Measurements from ENCODE around the gene NXNL1.
A peak's percentile ranks its signal among the peaks of the same experiment; 100 is the strongest.

Gene NXNL1

GRCh38 chr19:17450264-17451075 is 10.3 kb downstream of the NXNL1 start:
- no peaks in the 10 kb centered on the region for H3K79me2 ChIP-seq (ENCODE audit: control insufficient read depth, insufficient read depth, low read length)
- WGBS (ENCODE audit: extremely low coverage, insufficient coverage, low lambda C conversion rate): no CpG with 5 or more reads among the region's 8 CpGs
- no peak overlapping the region for H3K4ac ChIP-seq (ENCODE audit: low read depth, low read length)
- no peak overlapping the region for H2BK120ac ChIP-seq (ENCODE audit: low read depth, low read length)
- no peak overlapping the region for H3K4me3 ChIP-seq (ENCODE audit: low read length)
- no peak overlapping the region for H3K56ac ChIP-seq (ENCODE audit: low read length)
- H3K27ac ChIP-seq (ENCODE audit: low read depth, low read length): no peak overlapping the region
- no peaks in the 10 kb centered on the region for H3K36me3 ChIP-seq (ENCODE audit: control insufficient read depth, insufficient read depth, low read length)
- H3K9ac ChIP-seq (ENCODE audit: low read length): no peak overlapping the region
- no peak overlapping the region for H3K4me2 ChIP-seq (ENCODE audit: low read length)
- no peak overlapping the region for H4K5ac ChIP-seq (ENCODE audit: low read length)
- no peak overlapping the region for H2BK15ac ChIP-seq (replicated peaks; ENCODE audit: low read depth)
- H3K4me1 ChIP-seq (ENCODE audit: control insufficient read depth, low read depth, low read length): no peaks in the 10 kb centered on the region
- H3K27me3 ChIP-seq (ENCODE audit: insufficient read depth, low read length, poor library complexity): peaks cover 7% of the 10 kb centered on the region
- no peak overlapping the region for H2BK5ac ChIP-seq (ENCODE audit: low read length)
- H2AK5ac ChIP-seq (ENCODE audit: low read length): no peak overlapping the region
- H4K8ac ChIP-seq (ENCODE audit: low read depth, low read length): no peak overlapping the region
- no peak for DNase-seq
- no peak overlapping the region for H3K23ac ChIP-seq (ENCODE audit: low read length)
- no peaks in the 10 kb centered on the region for H3K79me1 ChIP-seq (ENCODE audit: low read length)
- H3K18ac ChIP-seq (ENCODE audit: low read length): no peak overlapping the region

DNA sequence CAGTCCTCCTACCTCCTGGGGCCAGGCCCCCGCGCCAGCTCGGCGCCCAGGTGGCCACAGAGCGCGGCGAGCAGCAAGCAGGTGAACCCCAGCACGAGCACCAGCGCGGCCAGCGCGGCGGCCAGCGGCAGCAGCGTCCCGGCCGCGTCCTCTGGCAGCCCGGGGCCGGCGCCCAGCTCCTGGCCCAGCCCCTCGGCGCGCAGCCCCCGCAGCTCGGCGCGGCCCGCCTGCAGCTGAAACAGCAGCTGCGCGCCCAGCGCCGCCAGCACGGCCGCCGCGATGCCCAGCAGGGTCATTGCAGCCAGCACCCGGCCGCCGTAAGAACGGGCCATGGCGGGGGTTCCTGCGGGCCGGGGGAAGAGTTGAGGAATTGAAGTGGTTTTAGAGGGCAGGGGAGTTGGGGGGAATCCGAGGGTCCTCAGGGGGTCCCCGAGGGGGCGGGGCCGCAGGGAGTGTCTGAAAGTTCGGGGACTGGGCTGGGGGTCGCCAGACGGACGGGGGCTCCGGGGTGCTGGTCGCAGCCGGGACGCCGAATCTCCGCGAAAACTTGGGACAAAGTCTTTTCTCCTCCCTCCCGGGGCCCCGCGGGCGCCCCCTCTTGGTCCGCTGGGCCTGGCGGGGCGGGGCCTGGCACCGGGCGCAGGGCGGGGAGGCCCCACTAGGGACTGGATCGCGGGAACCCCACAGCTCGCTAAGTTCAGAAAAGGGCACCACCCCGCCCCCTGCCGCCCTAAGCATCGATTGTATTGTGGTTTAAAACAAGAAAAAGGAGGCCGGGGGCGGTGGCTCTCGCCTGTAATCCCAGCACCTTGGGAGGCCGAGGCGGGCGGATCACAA is 12.4 kb downstream of the NXNL1 start, which contains the start of gene TMEM221:
TSS of gene TMEM221 (minus strand) at position 538 of the 837 bp plus-strand sequence. CDS start at position 332, 206 bp downstream.
- DNase-seq: peak; percentile 66
- H3K23ac ChIP-seq (ENCODE audit: low read length): no peak within 1 kb of the TSS
- no peak within 1 kb of the TSS for H3K4ac ChIP-seq (ENCODE audit: low read depth, low read length)
- no peak within 1 kb of the TSS for H4K8ac ChIP-seq (ENCODE audit: low read depth, low read length)
- peak within 1 kb of the TSS; percentile 17 for H3K4me3 ChIP-seq (ENCODE audit: low read length)
- no peak within 1 kb of the TSS for H2BK15ac ChIP-seq (replicated peaks; ENCODE audit: low read depth)
- peak within 1 kb of the TSS; percentile 78 for H3K56ac ChIP-seq (ENCODE audit: low read length)
- H3K9ac ChIP-seq (ENCODE audit: low read length): peak within 1 kb of the TSS; percentile 53
- no CpG with 5 or more reads among the region's 81 CpGs for WGBS (ENCODE audit: extremely low coverage, insufficient coverage, low lambda C conversion rate)
- peak within 1 kb of the TSS; percentile 72 for H3K18ac ChIP-seq (ENCODE audit: low read length)
- H3K27ac ChIP-seq (ENCODE audit: low read depth, low read length): no peak within 1 kb of the TSS
- H3K79me1 ChIP-seq (ENCODE audit: low read length): no peaks in the 10 kb centered on the region
- H3K4me2 ChIP-seq (ENCODE audit: low read length): peak within 1 kb of the TSS; percentile 43
- no peak within 1 kb of the TSS for H4K5ac ChIP-seq (ENCODE audit: low read length)
- H2BK5ac ChIP-seq (ENCODE audit: low read length): no peak within 1 kb of the TSS
- H3K4me1 ChIP-seq (ENCODE audit: control insufficient read depth, low read depth, low read length): no peaks in the 10 kb centered on the region
- peaks cover 2% of the 10 kb centered on the region for H3K27me3 ChIP-seq (ENCODE audit: insufficient read depth, low read length, poor library complexity)
- H3K79me2 ChIP-seq (ENCODE audit: control insufficient read depth, insufficient read depth, low read length): no peaks in the 10 kb centered on the region
- H3K36me3 ChIP-seq (ENCODE audit: control insufficient read depth, insufficient read depth, low read length): no peaks in the 10 kb centered on the region
- no peak within 1 kb of the TSS for H2BK120ac ChIP-seq (ENCODE audit: low read depth, low read length)
- H2AK5ac ChIP-seq (ENCODE audit: low read length): no peak within 1 kb of the TSS

- Histone ChIP-seq H3K79me2 (ENCODE audit: control insufficient read depth, insufficient read depth, low read length) (no peaks in the 10 kb centered on the region), H3K4me3 (ENCODE audit: low read length) (no peak overlapping the region), H2BK5ac (ENCODE audit: low read length) (no peak overlapping the region), H2BK120ac (ENCODE audit: low read depth, low read length) (no peak overlapping the region), H3K79me1 (ENCODE audit: low read length) (no peaks in the 10 kb centered on the region), H4K5ac (ENCODE audit: low read length) (no peak overlapping the region), H2AK5ac (ENCODE audit: low read length) (no peak overlapping the region), H3K36me3 (ENCODE audit: control insufficient read depth, insufficient read depth, low read length) (no peaks in the 10 kb centered on the region), H3K4ac (ENCODE audit: low read depth, low read length) (no peak overlapping the region), H4K8ac (ENCODE audit: low read depth, low read length) (no peak overlapping the region), H3K23ac (ENCODE audit: low read length) (no peak overlapping the region), H3K27me3 (ENCODE audit: insufficient read depth, low read length, poor library complexity) (peaks cover 2% of the 10 kb centered on the region), H3K9ac (ENCODE audit: low read length) (peak overlapping the region; percentile 53), H2BK15ac (replicated peaks; ENCODE audit: low read depth) (no peak overlapping the region), H3K56ac (ENCODE audit: low read length) (peak overlapping the region; percentile 78), H3K4me2 (ENCODE audit: low read length) (peak overlapping the region; percentile 43), H3K4me1 (ENCODE audit: control insufficient read depth, low read depth, low read length) (no peaks in the 10 kb centered on the region), H3K27ac (ENCODE audit: low read depth, low read length) (no peak overlapping the region), H3K18ac (ENCODE audit: low read length) (no peak overlapping the region)
- DNase-seq: no peak
- WGBS (ENCODE audit: extremely low coverage, insufficient coverage, low lambda C conversion rate): no CpG with 5 or more reads among the region's 5 CpGs
These were observed 13.0 kb downstream of the NXNL1 start for GRCh38 chr19:17447704-17448130.

DNA sequence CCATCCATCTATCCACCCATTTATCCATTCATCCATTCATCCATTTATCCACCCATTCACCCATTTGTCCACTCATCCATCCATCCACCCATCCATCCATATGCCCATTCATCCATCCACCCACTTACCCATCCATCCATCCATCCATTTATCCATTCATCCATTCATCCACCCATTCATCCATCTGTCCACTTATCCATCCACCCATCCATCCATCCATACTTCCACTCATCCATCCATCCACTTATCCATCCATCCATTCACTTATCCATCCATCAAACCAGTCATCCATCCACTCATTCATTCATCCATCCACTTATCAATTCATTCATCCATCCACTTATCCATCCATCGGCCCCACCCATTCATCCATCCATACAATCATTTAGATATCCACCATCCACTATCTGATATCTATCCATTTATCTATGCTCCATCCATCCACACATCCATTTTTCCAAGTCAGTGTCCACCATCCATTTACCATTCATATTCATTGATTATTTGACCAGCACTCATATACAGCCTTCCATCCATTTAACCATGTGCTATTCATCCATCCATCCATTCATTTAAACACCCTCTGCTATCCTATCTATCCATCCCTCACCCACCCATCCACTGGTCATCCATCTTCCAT is 15.1 kb downstream of the NXNL1 start:
- H2AK5ac ChIP-seq (ENCODE audit: low read length): no peak overlapping the region
- H2BK5ac ChIP-seq (ENCODE audit: low read length): no peak overlapping the region
- no peak overlapping the region for H3K4me3 ChIP-seq (ENCODE audit: low read length)
- peaks cover 2% of the 10 kb centered on the region for H3K27me3 ChIP-seq (ENCODE audit: insufficient read depth, low read length, poor library complexity)
- H3K56ac ChIP-seq (ENCODE audit: low read length): no peak overlapping the region
- no peaks in the 10 kb centered on the region for H3K79me2 ChIP-seq (ENCODE audit: control insufficient read depth, insufficient read depth, low read length)
- no peak for DNase-seq
- H2BK15ac ChIP-seq (replicated peaks; ENCODE audit: low read depth): no peak overlapping the region
- no peak overlapping the region for H3K9ac ChIP-seq (ENCODE audit: low read length)
- H3K4ac ChIP-seq (ENCODE audit: low read depth, low read length): no peak overlapping the region
- no peak overlapping the region for H2BK120ac ChIP-seq (ENCODE audit: low read depth, low read length)
- no peaks in the 10 kb centered on the region for H3K36me3 ChIP-seq (ENCODE audit: control insufficient read depth, insufficient read depth, low read length)
- H3K18ac ChIP-seq (ENCODE audit: low read length): no peak overlapping the region
- H4K8ac ChIP-seq (ENCODE audit: low read depth, low read length): no peak overlapping the region
- H4K5ac ChIP-seq (ENCODE audit: low read length): no peak overlapping the region
- 100% methylated on average over 1 of the region's 1 CpG for WGBS (ENCODE audit: extremely low coverage, insufficient coverage, low lambda C conversion rate)
- H3K79me1 ChIP-seq (ENCODE audit: low read length): no peaks in the 10 kb centered on the region
- H3K27ac ChIP-seq (ENCODE audit: low read depth, low read length): no peak overlapping the region
- no peak overlapping the region for H3K23ac ChIP-seq (ENCODE audit: low read length)
- no peaks in the 10 kb centered on the region for H3K4me1 ChIP-seq (ENCODE audit: control insufficient read depth, low read depth, low read length)
- no peak overlapping the region for H3K4me2 ChIP-seq (ENCODE audit: low read length)

DNA sequence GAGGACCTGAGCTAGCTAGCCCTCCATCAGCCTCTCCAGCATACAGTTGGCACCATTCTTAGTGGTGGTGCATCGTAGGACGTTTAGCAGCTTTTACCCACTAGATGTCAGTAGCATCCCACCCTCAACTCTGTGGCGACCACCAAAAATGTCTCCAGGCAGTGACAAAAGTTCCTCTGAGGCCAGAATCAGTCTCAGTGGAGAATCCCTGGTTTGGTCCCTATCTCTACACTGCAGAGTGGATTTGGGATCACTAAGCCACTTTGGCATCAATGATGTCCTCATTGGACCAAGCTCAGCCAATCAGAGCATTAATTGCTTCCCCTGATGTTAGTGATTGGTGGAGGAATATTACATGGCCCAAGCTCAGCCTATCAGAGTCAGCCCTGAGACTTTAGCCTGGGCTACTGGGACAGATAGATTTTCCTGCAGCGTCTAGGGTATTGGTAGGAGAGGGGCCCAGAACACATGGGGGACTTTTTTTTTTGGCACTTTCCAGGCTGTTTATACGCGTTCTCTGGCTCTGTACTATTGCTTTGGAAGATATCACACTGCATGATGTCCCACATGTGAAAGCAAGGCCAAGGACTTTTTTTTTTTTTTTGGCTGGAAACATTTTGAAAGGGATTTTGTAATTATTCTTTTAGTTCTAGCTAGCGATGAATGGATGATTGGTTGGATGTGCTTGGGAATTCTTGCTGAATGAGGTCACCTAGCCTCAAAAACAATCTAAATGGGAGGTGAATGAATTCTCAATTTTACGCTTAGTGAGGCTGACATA is 19.3 kb downstream of the NXNL1 start:
- peak; percentile 69 for DNase-seq
- H4K8ac ChIP-seq (ENCODE audit: low read depth, low read length): no peak overlapping the region
- H3K18ac ChIP-seq (ENCODE audit: low read length): no peak overlapping the region
- H4K5ac ChIP-seq (ENCODE audit: low read length): no peak overlapping the region
- H3K23ac ChIP-seq (ENCODE audit: low read length): no peak overlapping the region
- no CpG with 5 or more reads among the region's 8 CpGs for WGBS (ENCODE audit: extremely low coverage, insufficient coverage, low lambda C conversion rate)
- H3K79me2 ChIP-seq (ENCODE audit: control insufficient read depth, insufficient read depth, low read length): no peaks in the 10 kb centered on the region
- no peaks in the 10 kb centered on the region for H3K4me1 ChIP-seq (ENCODE audit: control insufficient read depth, low read depth, low read length)
- no peaks in the 10 kb centered on the region for H3K79me1 ChIP-seq (ENCODE audit: low read length)
- no peak overlapping the region for H3K4me2 ChIP-seq (ENCODE audit: low read length)
- H3K27me3 ChIP-seq (ENCODE audit: insufficient read depth, low read length, poor library complexity): no peaks in the 10 kb centered on the region
- no peak overlapping the region for H3K27ac ChIP-seq (ENCODE audit: low read depth, low read length)
- H2BK5ac ChIP-seq (ENCODE audit: low read length): no peak overlapping the region
- no peak overlapping the region for H2BK15ac ChIP-seq (replicated peaks; ENCODE audit: low read depth)
- H2AK5ac ChIP-seq (ENCODE audit: low read length): no peak overlapping the region
- H3K36me3 ChIP-seq (ENCODE audit: control insufficient read depth, insufficient read depth, low read length): no peaks in the 10 kb centered on the region
- no peak overlapping the region for H3K4ac ChIP-seq (ENCODE audit: low read depth, low read length)
- H3K9ac ChIP-seq (ENCODE audit: low read length): no peak overlapping the region
- H2BK120ac ChIP-seq (ENCODE audit: low read depth, low read length): no peak overlapping the region
- no peak overlapping the region for H3K56ac ChIP-seq (ENCODE audit: low read length)
- no peak overlapping the region for H3K4me3 ChIP-seq (ENCODE audit: low read length)

Data from mesendoderm (in vitro differentiated cells).